GM21423 (cell line): Measurements from ENCODE around the gene TCF4.

Experiments used
- ATAC-seq: cut with Tn5 transposase; IDR thresholded peaks from one replicate; pipeline ENCODE4 v1.9.1; 2021; ENCODE audit warnings: mild to moderate bottlenecking, moderate library complexity; ENCODE audit not compliant: unreplicated experiment

Gene TCF4

GRCh38 chr18:55272510-55273243 lies 315.3 kb downstream of the TCF4 start:
- ATAC-seq, result no peak

GRCh38 chr18:55269622-55270021 lies 318.4 kb downstream of the TCF4 start:
- no peak for ATAC-seq

GRCh38 chr18:55268628-55269275 lies 319.2 kb downstream of the TCF4 start:
- ATAC-seq, result peak; percentile 41

GRCh38 chr18:55268151-55268601 lies 319.8 kb downstream of the TCF4 start:
- ATAC-seq, result peak; percentile 72

- ATAC-seq, result no peak
These were observed 321.0 kb downstream of the TCF4 start for GRCh38 chr18:55266981-55267380.

- ATAC-seq, result peak; percentile 43
These were observed 322.0 kb downstream of the TCF4 start for GRCh38 chr18:55265984-55266383.

- ATAC-seq, result no peak
These were observed 322.8 kb downstream of the TCF4 start for GRCh38 chr18:55265130-55265675.

GRCh38 chr18:55264108-55264507 lies 323.9 kb downstream of the TCF4 start:
- no peak for ATAC-seq

- ATAC-seq, result no peak
These were observed 325.9 kb downstream of the TCF4 start for GRCh38 chr18:55262021-55262560.

GRCh38 chr18:55261253-55261652 lies 326.7 kb downstream of the TCF4 start:
- ATAC-seq, result no peak

GRCh38 chr18:55258088-55258487 lies 329.9 kb downstream of the TCF4 start:
- ATAC-seq, result no peak

GRCh38 chr18:55256929-55257289 lies 331.1 kb downstream of the TCF4 start:
- no peak for ATAC-seq

GRCh38 chr18:55256226-55256928 lies 331.6 kb downstream of the TCF4 start:
- ATAC-seq, result no peak

- no peak for ATAC-seq
These were observed 334.2 kb downstream of the TCF4 start for GRCh38 chr18:55253814-55254213.

GRCh38 chr18:55252901-55253300 lies 335.1 kb downstream of the TCF4 start:
- peak; percentile 57 for ATAC-seq

- no peak for ATAC-seq
These were observed 335.8 kb downstream of the TCF4 start for GRCh38 chr18:55252053-55252675.

GRCh38 chr18:55251254-55251971 lies 336.6 kb downstream of the TCF4 start:
- no peak for ATAC-seq

GRCh38 chr18:55250768-55251173 lies 337.2 kb downstream of the TCF4 start:
- no peak for ATAC-seq

- ATAC-seq, result peak; percentile 35
These were observed 338.4 kb downstream of the TCF4 start for GRCh38 chr18:55249550-55249949.

- peak; percentile 35 for ATAC-seq
These were observed 339.5 kb downstream of the TCF4 start for GRCh38 chr18:55248495-55248894.
